ENCODE measurements around the gene EFS.

DNA sequence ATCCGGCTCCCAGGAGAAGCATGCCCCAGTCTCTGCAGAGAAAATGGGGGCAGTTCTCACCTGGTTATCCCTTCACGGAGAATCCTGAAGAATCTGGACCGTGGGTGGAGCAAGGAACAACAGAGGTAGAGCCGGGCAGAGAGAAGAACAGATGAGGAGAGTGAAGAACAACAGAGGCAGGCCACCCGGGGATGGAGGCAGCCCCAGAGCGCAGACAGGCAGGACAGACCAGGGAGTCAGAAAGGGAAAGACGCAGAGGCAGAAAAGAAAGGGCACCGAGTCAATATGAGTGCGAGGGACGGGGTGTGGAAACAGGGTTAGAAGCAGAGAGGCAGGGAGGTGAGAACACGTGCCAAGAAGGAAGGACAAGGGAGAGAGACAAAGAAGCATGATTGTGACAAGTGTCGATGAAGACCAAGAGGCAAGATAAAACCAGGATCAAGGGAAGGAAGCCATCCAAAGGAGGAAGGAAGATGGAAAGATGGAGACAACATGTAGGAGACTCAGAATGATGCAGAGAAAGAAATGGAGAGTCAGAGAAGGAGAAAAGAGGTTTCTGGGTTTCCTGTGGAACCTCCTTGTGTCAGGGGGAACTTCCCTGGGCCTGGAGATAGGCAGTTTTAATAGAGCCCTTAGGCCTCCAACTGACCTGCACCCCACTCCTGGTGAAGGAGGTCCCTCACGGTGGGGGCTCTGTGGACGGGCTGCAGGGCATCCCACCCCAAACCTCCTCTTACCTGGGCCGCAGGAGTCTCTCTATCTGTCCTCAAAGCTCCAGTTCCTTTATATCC is 42.7 kb upstream of the EFS start, which contains the start of gene MYH6:
- TF ChIP-seq CTCF (IDR thresholded peaks at IDR 0.05), result no peak
- TF ChIP-seq POLR2AphosphoS5 (IDR thresholded peaks at IDR 0.05), result no peak
- TF ChIP-seq POLR2A (IDR thresholded peaks at IDR 0.05), result no peak

Measured in suprapubic skin (tissue), 4 donors.